HepG2 (cell line): ENCODE measurements around the gene UBE2O. TPM values are rescaled to one million over a fixed set of nuclear protein-coding genes. Genes with fewer than 3 reads are reported as not detected.

ENCODE experiments used
- CEBPB ChIP-seq: IDR thresholded peaks from 2 replicates; pipeline ENCODE4 v1.6.1; 2011; ENCODE audit warnings: low read depth, low read length, improper control_type of control experiment, borderline replicate concordance
- DDIT3 ChIP-seq: sonication (generic); formaldehyde crosslinking; IDR thresholded peaks from 2 replicates; pipeline ENCODE4 v1.4.0; 2020; ENCODE audit warnings: mild to moderate bottlenecking, missing genetic modification reagents
- HINFP ChIP-seq: sonication (generic); formaldehyde crosslinking; IDR thresholded peaks from 2 replicates; pipeline ENCODE4 v1.4.0; 2020; ENCODE audit warnings: low read depth, mild to moderate bottlenecking, missing genetic modification reagents
- HMG20B ChIP-seq: conservative IDR thresholded peaks from 2 replicates; pipeline ENCODE4 v1.6.1; 2016; ENCODE audit warnings: missing genetic modification reagents, missing compliant biosample characterization
- MED1 ChIP-seq: sonication (generic); formaldehyde crosslinking; IDR thresholded peaks from 2 replicates; pipeline ENCODE4 v1.4.0; 2020; ENCODE audit warnings: missing genetic modification reagents
- SCMH1 ChIP-seq: sonication (generic); formaldehyde crosslinking; IDR thresholded peaks from 2 replicates; pipeline ENCODE4 v1.9.0; 2021; ENCODE audit warnings: missing genetic modification reagents, mild to moderate bottlenecking, borderline replicate concordance
- SRF ChIP-seq: IDR thresholded peaks from 2 replicates; pipeline ENCODE4 v1.6.1; 2011; ENCODE audit warnings: mild to moderate bottlenecking, low read depth, low read length, moderate library complexity
- TCF12 ChIP-seq, 2 experiments: fragments of 450-650 bp in 1 of 2; sonication (generic) in 1 of 2; formaldehyde crosslinking in 1 of 2; IDR thresholded peaks; 2 replicates each; pipeline versions ENCODE4 v1.6.1 to v1.8.0; 2017 to 2022; ENCODE audit warnings: antibody characterized with exemption in 1 of 2, mild to moderate bottlenecking in 1 of 2, missing genetic modification reagents in 1 of 2, moderate library complexity in 1 of 2
- ZBTB26 ChIP-seq: IDR thresholded peaks from 2 replicates; pipeline ENCODE4 v1.6.1; 2016; ENCODE audit warnings: missing compliant biosample characterization, missing genetic modification reagents, borderline replicate concordance
- ZNF362 ChIP-seq: sonication (generic); formaldehyde crosslinking; IDR thresholded peaks from 2 replicates; pipeline ENCODE4 v1.4.0; 2020; ENCODE audit warnings: missing genetic modification reagents, mild to moderate bottlenecking, borderline replicate concordance
- ZNF646 ChIP-seq: sonication (generic); formaldehyde crosslinking; IDR thresholded peaks from 2 replicates; pipeline ENCODE4 v1.9.0; 2021; ENCODE audit warnings: mild to moderate bottlenecking, missing genetic modification reagents
- polyA plus RNA-seq, 8 experiments: library from polyadenylated mRNA; depleted of rRNA in 3 of 8; stranded (reverse) in 7 of 8; unstranded in 1 of 8; fragments of >200 nt; fragmentation: Illumina TruSeq in 4 of 8; extraction: Trizol in 4 of 8; gene quantifications; 2 replicates each; pipeline versions ENCODE4 v1.2.1 to v1.2.3, GENCODE V29; 2011 to 2016; ENCODE audit warnings: low read depth in 4 of 8, missing spikeins in 1 of 8, mixed read lengths in 1 of 8; ENCODE audit not compliant: insufficient read depth in 1 of 8
- total RNA-seq, 5 experiments: library from RNA; depleted of rRNA; stranded (reverse); fragments of >200 nt; fragmentation: Illumina TruSeq; extraction: Trizol; gene quantifications; 2 replicates each; pipeline ENCODE4 v1.2.3, GENCODE V29; 2016; ENCODE audit warnings: low read depth in 1 of 5

The UBE2O gene
- total and polyA plus RNA-seq, 2 of the 13 experiments (the other 11 are each of a cell fraction or from before 2014, with no cell fraction given): 21.5 to 23.5 TPM

GRCh38 chr17:76353599-76354316 is 99.2 kb downstream of the UBE2O start, which contains the start of gene PRPSAP1 (continued):
- TF ChIP-seq DDIT3 (no peak), ZNF362 (CRISPR knock-in tag) (peak; percentile 76; the same call in 1 of the 2 replicates), TCF12 (IDR thresholded peaks at IDR 0.05) (no peak), TCF12 (CRISPR knock-in tag; IDR thresholded peaks at IDR 0.05) (0 out of 2 replicates have a peak, but pooled peaks have one; percentile 56), SRF (peak; percentile 11; the same call in 1 of the 2 replicates), HMG20B (peak; percentile 48; the same call in 1 of the 2 replicates), MED1 (peak; percentile 81), HINFP (CRISPR knock-in tag) (peak; percentile 79; the same call in 1 of the 2 replicates), CEBPB (no peak), ZNF646 (CRISPR knock-in tag) (no peak), ZBTB26 (CRISPR knock-in tag) (peak; percentile 76), SCMH1 (no peak)
